AG20443 (cell line): ENCODE data around the gene ENPP7.

ENCODE experiments used
- DNase-seq: peaks from one replicate; pipeline ENCODE4 v3.0.0; 2012; ENCODE audit warnings: low spot score, mixed read lengths

ENPP7 gene

GRCh38 chr17:79704691-79705090 is 26.1 kb upstream of the ENPP7 start:
- DNase-seq = no peak

GRCh38 chr17:79705674-79706073 is 25.1 kb upstream of the ENPP7 start:
- no peak for DNase-seq

GRCh38 chr17:79706931-79707850 is 23.6 kb upstream of the ENPP7 start:
- DNase-seq = no peak

- DNase-seq = peak; percentile 78
Observed at GRCh38 chr17:79707931-79708891, 22.5 kb upstream of the ENPP7 start.

- DNase-seq = no peak
Observed at GRCh38 chr17:79711715-79712305, 18.9 kb upstream of the ENPP7 start.

GRCh38 chr17:79713391-79713790 is 17.4 kb upstream of the ENPP7 start:
- no peak for DNase-seq

GRCh38 chr17:79714176-79715097 is 16.3 kb upstream of the ENPP7 start:
- DNase-seq = no peak

GRCh38 chr17:79715098-79715942 is 15.4 kb upstream of the ENPP7 start:
- DNase-seq = no peak

GRCh38 chr17:79715943-79716797 is 14.6 kb upstream of the ENPP7 start:
- DNase-seq = no peak

- no peak for DNase-seq
Observed at GRCh38 chr17:79720705-79721292, 9.9 kb upstream of the ENPP7 start.

- no peak for DNase-seq
Observed at GRCh38 chr17:79721993-79722671, 8.6 kb upstream of the ENPP7 start.

- DNase-seq = no peak
Observed at GRCh38 chr17:79722787-79723186, 8.0 kb upstream of the ENPP7 start.

GRCh38 chr17:79728169-79728907 is 2.4 kb upstream of the ENPP7 start:
- peak; percentile 95 for DNase-seq

GRCh38 chr17:79728908-79729471 is 1.8 kb upstream of the ENPP7 start:
- DNase-seq = no peak

- no peak for DNase-seq
Observed at GRCh38 chr17:79729761-79730160, 982 bp upstream of the ENPP7 start.

GRCh38 chr17:79730437-79730768 is 340 bp upstream of the ENPP7 start:
- DNase-seq = no peak

- no peak for DNase-seq
Observed at GRCh38 chr17:79732254-79732653, 1.5 kb downstream of the ENPP7 start.
